ENCODE data around the gene FAM13A.

The FAM13A gene

DNA sequence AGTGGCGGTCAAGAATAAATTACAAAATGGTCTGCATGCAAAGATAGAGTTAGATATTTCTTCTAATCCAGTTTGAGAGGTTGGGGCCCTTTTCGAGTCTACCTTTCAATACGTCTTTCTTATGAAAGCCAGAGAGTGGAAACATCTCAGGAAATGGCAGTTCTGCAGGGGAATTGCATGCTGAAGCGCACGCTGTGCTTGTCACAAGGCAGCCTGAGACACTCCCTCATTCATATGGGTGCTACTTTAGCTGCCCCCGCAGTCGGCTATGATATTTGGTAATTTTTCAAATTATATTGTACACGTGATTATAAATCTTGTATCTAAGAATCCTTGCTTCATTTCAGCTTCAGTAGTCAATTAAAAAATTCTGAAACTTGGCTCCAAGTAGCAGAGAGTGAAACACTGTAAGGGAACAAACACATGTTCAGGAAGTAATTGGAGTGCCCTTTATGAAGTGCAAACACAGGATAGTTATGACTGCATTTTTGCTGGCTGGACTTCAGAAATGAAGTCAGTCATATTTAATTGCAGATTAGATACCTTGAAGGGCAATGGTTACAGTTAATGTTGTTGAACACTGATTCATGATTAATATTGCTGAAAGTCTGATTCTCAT is 213.8 kb downstream of the FAM13A start:
- Histone ChIP-seq H3K27me3 (ENCODE audit: control insufficient read depth in 2 of 2, insufficient read depth in 2 of 2, low read length in 2 of 2) (no peaks in the 10 kb centered on the region), H3K4me1 (ENCODE audit: control insufficient read depth in 2 of 2, insufficient read depth in 2 of 2, low read length in 2 of 2) (peaks cover 5 to 16% of the 10 kb centered on the region in 2 donors), H3K36me3 (ENCODE audit: control insufficient read depth in 2 of 2, insufficient read depth in 2 of 2, low read length in 2 of 2) (no peaks in the 10 kb centered on the region), H3K9me3 (ENCODE audit: control insufficient read depth in 2 of 2, low read length in 2 of 2) (no peaks in the 10 kb centered on the region), H3K9ac (ENCODE audit: low read depth in 1 of 2, low read length in 2 of 2) (peak overlapping the region in 1 of 2 donors; percentile 55), H3K27ac (ENCODE audit: low read depth in 2 of 2, low read length in 2 of 2) (peak overlapping the region; percentile 61 to 72), H3K4me3 (ENCODE audit: low read length in 2 of 2) (peak overlapping the region; percentile 14 to 55)

DNA sequence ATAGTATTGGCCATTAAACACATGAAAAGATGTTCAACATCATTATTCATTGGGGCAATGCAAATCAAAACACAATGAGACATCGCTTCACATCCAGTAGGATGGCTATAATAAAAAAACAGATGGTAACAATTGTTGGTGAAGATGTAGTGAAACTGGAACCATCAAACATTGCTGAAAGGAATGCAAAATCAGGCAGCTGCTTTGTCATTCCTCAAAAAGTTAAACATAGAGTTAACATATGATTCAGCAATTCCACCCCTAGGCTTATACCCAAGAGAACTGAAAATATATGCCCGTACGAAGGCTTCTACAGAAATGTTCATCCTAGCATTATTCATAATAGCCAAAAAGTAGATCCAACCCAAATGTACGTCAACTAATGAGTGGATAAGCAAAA is 215.3 kb downstream of the FAM13A start:
- H3K9me3 ChIP-seq (ENCODE audit: control insufficient read depth in 2 of 2, low read length in 2 of 2), result no peaks in the 10 kb centered on the region
- H3K27ac ChIP-seq (ENCODE audit: low read depth in 2 of 2, low read length in 2 of 2), result no peak overlapping the region
- no peaks in the 10 kb centered on the region for H3K27me3 ChIP-seq (ENCODE audit: control insufficient read depth in 2 of 2, insufficient read depth in 2 of 2, low read length in 2 of 2)
- no peak overlapping the region for H3K9ac ChIP-seq (ENCODE audit: low read depth in 1 of 2, low read length in 2 of 2)
- H3K36me3 ChIP-seq (ENCODE audit: control insufficient read depth in 2 of 2, insufficient read depth in 2 of 2, low read length in 2 of 2), result no peaks in the 10 kb centered on the region
- H3K4me3 ChIP-seq (ENCODE audit: low read length in 2 of 2), result no peak overlapping the region
- peaks cover 5 to 13% of the 10 kb centered on the region in 2 donors for H3K4me1 ChIP-seq (ENCODE audit: control insufficient read depth in 2 of 2, insufficient read depth in 2 of 2, low read length in 2 of 2)

DNA sequence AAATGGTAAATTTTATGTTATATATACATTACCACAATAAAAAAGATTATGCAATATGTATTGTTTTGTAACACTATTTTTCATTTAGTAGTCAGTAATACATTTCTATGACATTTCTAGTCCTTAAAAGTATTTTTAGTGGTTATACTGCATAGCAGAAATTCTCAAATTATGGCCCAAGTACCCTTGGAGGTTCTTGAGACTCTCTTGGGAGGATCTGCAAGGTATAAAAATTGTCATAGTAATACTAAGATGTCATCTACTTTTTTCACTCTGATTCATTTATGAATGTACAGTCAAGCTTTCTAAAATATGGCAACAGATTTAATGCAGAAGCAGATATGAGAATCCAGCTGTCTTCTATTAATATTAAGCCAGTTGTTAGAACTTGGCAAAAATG is 220.8 kb downstream of the FAM13A start:
- H3K27me3 ChIP-seq (ENCODE audit: control insufficient read depth in 2 of 2, insufficient read depth in 2 of 2, low read length in 2 of 2), result no peaks in the 10 kb centered on the region
- H3K9me3 ChIP-seq (ENCODE audit: control insufficient read depth in 2 of 2, low read length in 2 of 2), result no peaks in the 10 kb centered on the region
- peaks cover 0 to 1% of the 10 kb centered on the region in 2 donors for H3K4me1 ChIP-seq (ENCODE audit: control insufficient read depth in 2 of 2, insufficient read depth in 2 of 2, low read length in 2 of 2)
- H3K27ac ChIP-seq (ENCODE audit: low read depth in 2 of 2, low read length in 2 of 2), result no peak overlapping the region
- H3K4me3 ChIP-seq (ENCODE audit: low read length in 2 of 2), result no peak overlapping the region
- no peak overlapping the region for H3K9ac ChIP-seq (ENCODE audit: low read depth in 1 of 2, low read length in 2 of 2)
- no peaks in the 10 kb centered on the region for H3K36me3 ChIP-seq (ENCODE audit: control insufficient read depth in 2 of 2, insufficient read depth in 2 of 2, low read length in 2 of 2)

DNA sequence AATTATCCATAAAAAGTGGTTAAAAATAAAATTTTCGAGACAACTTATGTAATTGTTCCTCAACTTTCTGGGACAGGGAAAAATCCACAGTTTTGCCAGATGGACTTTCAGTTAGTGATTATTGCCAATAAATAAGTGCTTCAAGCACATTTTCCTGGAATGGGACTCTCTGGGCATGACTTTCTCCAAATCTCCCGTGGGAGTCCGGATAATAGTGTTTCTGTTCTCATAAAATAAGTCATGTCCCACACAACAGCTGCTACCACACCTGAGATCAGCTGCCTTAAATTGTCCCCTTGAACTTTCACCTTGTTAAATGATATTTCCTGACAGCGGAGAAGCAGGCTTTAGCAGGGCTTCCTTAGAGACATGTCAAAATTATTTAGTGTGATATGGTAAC is 226.0 kb downstream of the FAM13A start:
- H3K4me1 ChIP-seq (ENCODE audit: control insufficient read depth in 2 of 2, insufficient read depth in 2 of 2, low read length in 2 of 2), result peaks cover 3 to 4% of the 10 kb centered on the region in 2 donors
- H3K27ac ChIP-seq (ENCODE audit: low read depth in 2 of 2, low read length in 2 of 2), result peak overlapping the region in 1 of 2 donors; percentile 16
- H3K9ac ChIP-seq (ENCODE audit: low read depth in 1 of 2, low read length in 2 of 2), result no peak overlapping the region
- H3K27me3 ChIP-seq (ENCODE audit: control insufficient read depth in 2 of 2, insufficient read depth in 2 of 2, low read length in 2 of 2), result no peaks in the 10 kb centered on the region
- no peak overlapping the region for H3K4me3 ChIP-seq (ENCODE audit: low read length in 2 of 2)
- no peaks in the 10 kb centered on the region for H3K36me3 ChIP-seq (ENCODE audit: control insufficient read depth in 2 of 2, insufficient read depth in 2 of 2, low read length in 2 of 2)
- no peaks in the 10 kb centered on the region for H3K9me3 ChIP-seq (ENCODE audit: control insufficient read depth in 2 of 2, low read length in 2 of 2)

DNA sequence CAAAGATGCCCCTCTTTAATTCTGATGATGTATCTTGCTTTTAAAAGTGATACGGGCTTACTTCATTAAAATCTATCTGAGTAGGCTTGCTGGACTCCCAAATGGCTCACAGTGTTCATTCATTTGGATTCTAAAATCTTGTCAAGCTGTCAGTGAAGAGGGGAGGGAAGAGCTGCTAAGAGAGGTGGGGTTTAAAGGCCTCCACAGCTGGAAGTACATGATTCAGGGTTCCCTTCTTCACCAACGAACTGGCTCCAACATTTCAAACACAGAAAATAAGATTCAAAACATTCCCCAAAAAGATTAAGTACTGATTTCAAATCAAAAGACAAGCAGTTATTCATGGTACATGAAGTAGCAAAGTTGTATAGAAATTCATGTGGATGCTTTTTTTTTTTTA is 226.4 kb downstream of the FAM13A start:
- H3K4me1 ChIP-seq (ENCODE audit: control insufficient read depth in 2 of 2, insufficient read depth in 2 of 2, low read length in 2 of 2), result peaks cover 3 to 4% of the 10 kb centered on the region in 2 donors
- H3K36me3 ChIP-seq (ENCODE audit: control insufficient read depth in 2 of 2, insufficient read depth in 2 of 2, low read length in 2 of 2), result no peaks in the 10 kb centered on the region
- H3K9ac ChIP-seq (ENCODE audit: low read depth in 1 of 2, low read length in 2 of 2), result no peak overlapping the region
- no peaks in the 10 kb centered on the region for H3K27me3 ChIP-seq (ENCODE audit: control insufficient read depth in 2 of 2, insufficient read depth in 2 of 2, low read length in 2 of 2)
- no peaks in the 10 kb centered on the region for H3K9me3 ChIP-seq (ENCODE audit: control insufficient read depth in 2 of 2, low read length in 2 of 2)
- no peak overlapping the region for H3K4me3 ChIP-seq (ENCODE audit: low read length in 2 of 2)
- H3K27ac ChIP-seq (ENCODE audit: low read depth in 2 of 2, low read length in 2 of 2), result peak overlapping the region in 1 of 2 donors; percentile 16

DNA sequence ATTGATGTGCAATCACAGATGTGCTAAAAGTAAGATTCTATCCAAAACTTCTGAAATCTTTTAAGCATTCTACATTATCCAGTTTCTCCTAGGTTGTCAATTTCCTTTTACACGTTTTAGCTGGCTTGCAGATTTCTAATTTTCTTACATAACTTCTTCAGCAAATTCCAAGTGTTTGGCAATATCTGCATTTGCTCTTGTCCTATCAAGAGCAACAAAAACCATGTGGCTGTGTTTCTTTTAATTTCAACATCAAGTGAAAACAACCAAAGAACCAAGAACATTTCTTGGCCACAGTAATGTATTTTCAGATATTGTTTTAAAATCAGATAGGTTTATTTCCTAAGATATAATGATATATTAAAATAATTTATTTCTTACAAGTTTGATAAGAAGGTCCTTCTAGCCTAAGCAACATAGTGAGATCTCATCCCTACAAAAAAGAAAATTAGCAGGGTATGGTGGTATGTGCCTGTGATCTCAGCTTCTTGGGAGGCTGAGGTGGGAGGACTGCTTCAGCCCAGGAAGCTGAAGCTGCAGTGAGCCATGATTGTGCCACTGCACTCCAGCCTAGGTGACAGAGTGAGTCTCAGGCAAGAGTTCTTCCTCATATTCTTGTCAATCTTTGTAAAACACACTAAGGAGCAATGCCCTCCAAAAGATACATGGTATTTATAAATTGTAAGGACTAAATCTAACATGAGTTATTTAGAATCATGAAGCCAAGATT is 228.0 kb downstream of the FAM13A start:
- Histone ChIP-seq H3K4me1 (ENCODE audit: control insufficient read depth in 2 of 2, insufficient read depth in 2 of 2, low read length in 2 of 2) (peaks cover 4% of the 10 kb centered on the region in 2 donors), H3K27ac (ENCODE audit: low read depth in 2 of 2, low read length in 2 of 2) (no peak overlapping the region), H3K27me3 (ENCODE audit: control insufficient read depth in 2 of 2, insufficient read depth in 2 of 2, low read length in 2 of 2) (no peaks in the 10 kb centered on the region), H3K9me3 (ENCODE audit: control insufficient read depth in 2 of 2, low read length in 2 of 2) (no peaks in the 10 kb centered on the region), H3K36me3 (ENCODE audit: control insufficient read depth in 2 of 2, insufficient read depth in 2 of 2, low read length in 2 of 2) (no peaks in the 10 kb centered on the region), H3K4me3 (ENCODE audit: low read length in 2 of 2) (no peak overlapping the region), H3K9ac (ENCODE audit: low read depth in 1 of 2, low read length in 2 of 2) (no peak overlapping the region)

DNA sequence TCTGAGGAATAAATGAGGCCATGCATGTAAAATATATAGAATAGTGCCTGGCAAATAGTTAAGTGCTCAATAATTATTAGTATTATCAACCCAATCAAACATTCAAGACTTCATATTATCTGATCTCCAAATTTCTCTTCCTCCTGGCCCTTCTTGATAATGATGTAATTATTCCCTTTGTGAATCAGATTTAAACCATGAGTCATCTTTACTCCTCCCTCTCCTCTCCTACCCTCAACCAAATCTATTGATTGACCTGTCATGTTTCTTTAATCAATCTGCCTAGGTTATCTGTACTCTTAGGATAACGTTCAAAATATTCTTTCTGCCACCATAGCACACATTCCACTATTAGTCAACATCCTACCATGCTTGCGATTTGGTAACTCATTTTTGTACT is 229.5 kb downstream of the FAM13A start:
- Histone ChIP-seq H3K9me3 (ENCODE audit: control insufficient read depth in 2 of 2, low read length in 2 of 2) (no peaks in the 10 kb centered on the region), H3K4me3 (ENCODE audit: low read length in 2 of 2) (no peak overlapping the region), H3K9ac (ENCODE audit: low read depth in 1 of 2, low read length in 2 of 2) (no peak overlapping the region), H3K36me3 (ENCODE audit: control insufficient read depth in 2 of 2, insufficient read depth in 2 of 2, low read length in 2 of 2) (no peaks in the 10 kb centered on the region), H3K27me3 (ENCODE audit: control insufficient read depth in 2 of 2, insufficient read depth in 2 of 2, low read length in 2 of 2) (no peaks in the 10 kb centered on the region), H3K4me1 (ENCODE audit: control insufficient read depth in 2 of 2, insufficient read depth in 2 of 2, low read length in 2 of 2) (peaks cover 4 to 7% of the 10 kb centered on the region in 2 donors), H3K27ac (ENCODE audit: low read depth in 2 of 2, low read length in 2 of 2) (no peak overlapping the region)

DNA sequence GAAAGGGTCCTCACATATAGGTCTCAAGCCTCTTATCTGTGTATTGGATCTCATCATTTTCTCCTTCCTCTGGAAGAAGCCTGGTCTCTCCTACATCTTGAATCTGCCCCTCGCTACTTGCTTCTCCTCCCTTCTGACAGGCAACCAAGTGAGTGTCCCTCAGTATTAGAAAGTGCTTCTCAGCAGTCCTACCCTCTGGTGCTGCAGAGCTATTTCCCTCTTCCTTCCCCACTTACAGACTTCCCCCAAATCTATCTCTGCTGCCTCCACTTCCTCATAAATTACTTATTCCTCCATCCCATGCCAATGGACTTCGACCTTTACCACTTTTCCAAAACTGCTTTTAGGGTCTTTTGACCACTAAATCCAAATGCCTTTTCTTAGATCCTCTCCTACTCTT is 230.2 kb downstream of the FAM13A start:
- Histone ChIP-seq H3K9ac (ENCODE audit: low read depth in 1 of 2, low read length in 2 of 2) (no peak overlapping the region), H3K27me3 (ENCODE audit: control insufficient read depth in 2 of 2, insufficient read depth in 2 of 2, low read length in 2 of 2) (no peaks in the 10 kb centered on the region), H3K9me3 (ENCODE audit: control insufficient read depth in 2 of 2, low read length in 2 of 2) (no peaks in the 10 kb centered on the region), H3K27ac (ENCODE audit: low read depth in 2 of 2, low read length in 2 of 2) (no peak overlapping the region), H3K36me3 (ENCODE audit: control insufficient read depth in 2 of 2, insufficient read depth in 2 of 2, low read length in 2 of 2) (no peaks in the 10 kb centered on the region), H3K4me3 (ENCODE audit: low read length in 2 of 2) (no peak overlapping the region), H3K4me1 (ENCODE audit: control insufficient read depth in 2 of 2, insufficient read depth in 2 of 2, low read length in 2 of 2) (peaks cover 4 to 7% of the 10 kb centered on the region in 2 donors)

DNA sequence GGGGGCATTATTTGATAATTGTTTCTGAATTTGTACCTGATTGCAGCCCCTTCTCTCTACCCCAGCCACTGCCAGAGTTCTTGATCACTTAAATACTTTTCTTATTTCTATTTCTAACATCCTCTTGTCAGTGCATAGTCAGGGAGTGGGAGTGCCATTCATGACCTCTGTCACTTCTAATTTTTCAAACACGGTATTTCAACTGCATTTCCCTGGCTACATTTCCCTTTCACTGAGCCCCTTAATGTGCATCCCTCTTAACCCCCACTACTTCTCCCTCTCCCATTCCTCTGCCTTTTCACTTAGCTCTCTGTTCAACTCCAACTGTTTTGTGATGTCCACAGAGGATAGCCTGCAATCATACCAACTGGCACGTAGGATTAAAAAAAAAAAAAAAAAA is 231.1 kb downstream of the FAM13A start:
- Histone ChIP-seq H3K36me3 (ENCODE audit: control insufficient read depth in 2 of 2, insufficient read depth in 2 of 2, low read length in 2 of 2) (no peaks in the 10 kb centered on the region), H3K9me3 (ENCODE audit: control insufficient read depth in 2 of 2, low read length in 2 of 2) (no peaks in the 10 kb centered on the region), H3K4me3 (ENCODE audit: low read length in 2 of 2) (no peak overlapping the region), H3K27ac (ENCODE audit: low read depth in 2 of 2, low read length in 2 of 2) (no peak overlapping the region), H3K27me3 (ENCODE audit: control insufficient read depth in 2 of 2, insufficient read depth in 2 of 2, low read length in 2 of 2) (no peaks in the 10 kb centered on the region), H3K9ac (ENCODE audit: low read depth in 1 of 2, low read length in 2 of 2) (no peak overlapping the region), H3K4me1 (ENCODE audit: control insufficient read depth in 2 of 2, insufficient read depth in 2 of 2, low read length in 2 of 2) (peaks cover under 1 to 5% of the 10 kb centered on the region in 2 donors)

DNA sequence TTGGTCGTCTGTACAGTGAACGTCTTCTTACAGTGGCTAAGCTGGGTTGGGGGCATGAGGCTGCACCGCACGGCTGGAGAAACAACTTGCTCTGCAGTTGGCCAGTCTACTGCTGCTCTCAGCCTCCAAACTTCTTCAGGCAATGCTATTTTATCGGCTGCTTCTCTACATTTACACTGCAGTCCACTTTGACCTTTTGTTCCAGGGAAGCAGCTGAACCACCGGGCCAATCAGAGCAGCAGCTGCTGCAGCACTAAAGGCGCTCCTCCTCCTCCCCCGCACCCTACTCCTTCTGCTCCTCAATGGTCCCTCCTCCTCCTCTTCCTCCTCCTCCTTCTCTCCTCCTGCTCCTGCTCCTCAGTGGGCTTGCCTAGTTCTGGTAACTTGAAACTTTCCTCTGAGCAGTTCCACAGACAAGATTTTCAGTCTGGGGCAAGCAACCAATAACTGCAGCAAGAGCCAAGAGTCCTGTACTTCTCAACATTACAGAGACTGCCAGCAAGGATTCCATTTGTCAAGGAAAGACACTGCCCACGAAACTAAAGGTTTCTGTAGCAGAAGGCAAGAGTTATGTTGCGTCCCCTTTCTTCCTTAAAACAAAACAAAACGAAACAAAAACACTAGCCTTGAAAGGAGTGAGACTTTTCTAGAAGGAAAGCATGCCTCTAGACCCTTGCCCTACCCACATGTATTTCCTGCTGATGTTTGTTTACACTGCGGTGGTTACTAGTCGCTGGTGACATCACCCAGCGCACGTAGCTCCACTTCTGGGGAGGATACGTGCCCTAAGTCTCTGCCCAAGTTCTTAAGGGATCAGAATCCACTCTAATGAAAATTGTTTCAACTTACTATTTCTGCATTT is 233.7 kb downstream of the FAM13A start:
- Histone ChIP-seq H3K4me3 (ENCODE audit: low read length in 2 of 2) (peak overlapping the region; percentile 77 to 94), H3K36me3 (ENCODE audit: control insufficient read depth in 2 of 2, insufficient read depth in 2 of 2, low read length in 2 of 2) (no peaks in the 10 kb centered on the region), H3K4me1 (ENCODE audit: control insufficient read depth in 2 of 2, insufficient read depth in 2 of 2, low read length in 2 of 2) (peaks cover 0 to 11% of the 10 kb centered on the region in 2 donors)

More for the DNA sequence above, 233.7 kb downstream of the FAM13A start:
- H3K27ac ChIP-seq (ENCODE audit: low read depth in 2 of 2, low read length in 2 of 2), result peak overlapping the region; percentile 96 to 98
- H3K9ac ChIP-seq (ENCODE audit: low read depth in 1 of 2, low read length in 2 of 2), result peak overlapping the region; percentile 82
- H3K9me3 ChIP-seq (ENCODE audit: control insufficient read depth in 2 of 2, low read length in 2 of 2), result no peaks in the 10 kb centered on the region
- no peaks in the 10 kb centered on the region for H3K27me3 ChIP-seq (ENCODE audit: control insufficient read depth in 2 of 2, insufficient read depth in 2 of 2, low read length in 2 of 2)

Measured in mucosa of rectum (tissue), 2 donors.